Measurements from ENCODE around the gene ST7L. TPM values are rescaled to one million over a fixed set of nuclear protein-coding genes. Genes with fewer than 3 reads are reported as not detected.

ST7L gene
- total RNA-seq, 1 experiment from 2014 or later, result 18.0 TPM

GRCh38 chr1:112529301-112529700 lies 89.6 kb downstream of the ST7L start:
- DNase-seq (ENCODE audit: low spot score) (no peak), ATAC-seq (no peak)
- no peaks in the 10 kb centered on the region for H3K36me3 Mint-ChIP-seq
- H3K4me1 Mint-ChIP-seq, result peaks cover 19% of the 10 kb centered on the region
- POLR2A ChIA-PET, result no interaction called here
- no peaks in the 10 kb centered on the region for H3K9me3 Mint-ChIP-seq
- H3K4me3 Mint-ChIP-seq, result no peak overlapping the region
- H3K27ac Mint-ChIP-seq, result no peak overlapping the region
- CTCF ChIA-PET, result interaction anchor here (1.8 kb wide), 1 partner anchor 171 kb away, joined by 3 read pairs; no protein-coding TSS in a partner anchor
- TF ChIP-seq IRF2 (CRISPR knock-in tag; IDR thresholded peaks at IDR 0.05; ENCODE audit: borderline replicate concordance, low read depth), result no peak
- no peak for TF ChIP-seq E2F5 (CRISPR knock-in tag; IDR thresholded peaks at IDR 0.05)
- no peak for TF ChIP-seq FOXJ3 (CRISPR knock-in tag; IDR thresholded peaks at IDR 0.05; ENCODE audit: borderline replicate concordance)
- no peak for TF ChIP-seq MYBL2 (CRISPR knock-in tag; IDR thresholded peaks at IDR 0.05)
- TF ChIP-seq GRHL2 (CRISPR knock-in tag; IDR thresholded peaks at IDR 0.05; ENCODE audit: insufficient replicate concordance, severe bottlenecking), result no peak
- TF ChIP-seq ERG (CRISPR knock-in tag; IDR thresholded peaks at IDR 0.05), result no peak
- no peak for TF ChIP-seq STAT6 (CRISPR knock-in tag; conservative IDR thresholded peaks at IDR 0.05; ENCODE audit: low read depth)
- TF ChIP-seq SMAD3 (CRISPR knock-in tag; IDR thresholded peaks at IDR 0.05; ENCODE audit: borderline replicate concordance), result no peak
- TF ChIP-seq JUN (CRISPR knock-in tag; IDR thresholded peaks at IDR 0.05), result no peak
- TF ChIP-seq ATF6 (CRISPR knock-in tag; IDR thresholded peaks at IDR 0.05), result no peak
- no peak for TF ChIP-seq AR (CRISPR knock-in tag; IDR thresholded peaks at IDR 0.05)
- TF ChIP-seq NR1H2 (CRISPR knock-in tag; IDR thresholded peaks at IDR 0.05), result no peak
- no peak for TF ChIP-seq ZNF512 (CRISPR knock-in tag; IDR thresholded peaks at IDR 0.05; ENCODE audit: borderline replicate concordance)
- no peak for TF ChIP-seq MXD4 (CRISPR knock-in tag; IDR thresholded peaks at IDR 0.05; ENCODE audit: borderline replicate concordance)
- TF ChIP-seq ETV6 (CRISPR knock-in tag; IDR thresholded peaks at IDR 0.05), result no peak
- TF ChIP-seq CREB1 (CRISPR knock-in tag; IDR thresholded peaks at IDR 0.05), result no peak
- TF ChIP-seq IRF1 (CRISPR knock-in tag; IDR thresholded peaks at IDR 0.05), result no peak
- no peaks in the 10 kb centered on the region for H3K27me3 Mint-ChIP-seq (ENCODE audit: low read depth)

Measured in WTC11 (cell line).